GM18511 (cell line): Measurements from ENCODE around the gene BSN.
A peak's percentile ranks its signal among the peaks of the same experiment; 100 is the strongest.
"Not testable (repeated sequence)": the region's sequence is repeated elsewhere in the genome, so short reads cannot be mapped to it uniquely, and the experiment has no call there.

Source experiments
- ATAC-seq: cut with Tn5 transposase; IDR thresholded peaks from one replicate; pipeline ENCODE4 v1.9.1; 2021; ENCODE audit warnings: mild to moderate bottlenecking, moderate library complexity; ENCODE audit not compliant: unreplicated experiment

BSN gene

GRCh38 chr3:49689908-49690624 lies 135.8 kb downstream of the BSN start:
- ATAC-seq, result not testable (repeated sequence)

- not testable (repeated sequence) for ATAC-seq
These were observed 136.6 kb downstream of the BSN start for GRCh38 chr3:49690856-49691255.

DNA sequence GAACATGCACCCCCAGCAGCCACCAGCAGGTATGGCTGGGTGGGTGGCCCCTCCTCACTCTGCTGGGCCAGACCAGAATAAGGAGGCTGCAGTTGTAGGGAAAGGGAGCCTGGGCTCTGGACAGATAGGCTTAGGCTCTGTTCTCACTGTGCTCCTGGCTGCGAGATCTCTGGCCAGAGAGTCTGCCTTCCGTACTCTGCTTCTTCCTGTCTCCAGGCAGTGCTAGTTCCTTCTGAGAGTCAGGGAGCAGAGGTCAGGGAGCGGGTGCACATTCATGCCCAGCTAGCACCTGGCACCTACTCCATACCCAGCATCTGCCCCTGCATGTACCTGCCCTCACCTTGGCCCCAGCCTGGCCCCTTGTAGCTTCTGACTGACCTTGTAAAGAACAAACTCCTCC lies 137.2 kb downstream of the BSN start:
- ATAC-seq, result not testable (repeated sequence)

- ATAC-seq, result not testable (repeated sequence)
These were observed 140.3 kb downstream of the BSN start for GRCh38 chr3:49694409-49695070.

GRCh38 chr3:49695350-49696015 lies 141.2 kb downstream of the BSN start:
- not testable (repeated sequence) for ATAC-seq

GRCh38 chr3:49699281-49699979 lies 145.2 kb downstream of the BSN start:
- ATAC-seq, result no peak

DNA sequence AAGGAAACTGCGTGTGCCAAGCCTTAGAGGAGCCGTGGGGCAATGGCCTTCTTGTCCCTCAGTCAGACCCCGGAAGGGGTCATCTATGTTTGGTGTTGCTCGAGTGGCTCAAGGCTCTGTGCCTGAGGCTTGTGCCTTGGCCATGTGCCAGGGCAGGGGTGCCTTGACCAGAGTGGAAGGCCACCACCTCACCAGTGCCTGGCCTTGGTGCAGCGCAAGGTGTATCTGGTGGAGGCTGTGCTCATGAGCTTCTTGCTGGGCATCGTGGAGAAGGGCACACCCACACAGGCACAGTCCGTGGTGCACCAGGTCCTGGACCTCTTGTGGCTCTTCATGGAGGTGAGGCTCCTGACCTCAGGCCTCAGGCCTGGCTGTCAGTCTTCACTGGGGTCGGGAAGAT lies 145.7 kb downstream of the BSN start:
- ATAC-seq, result no peak

- ATAC-seq, result no peak
These were observed 146.3 kb downstream of the BSN start for GRCh38 chr3:49700453-49701128.

GRCh38 chr3:49701388-49702077 lies 147.3 kb downstream of the BSN start:
- ATAC-seq, result no peak

DNA sequence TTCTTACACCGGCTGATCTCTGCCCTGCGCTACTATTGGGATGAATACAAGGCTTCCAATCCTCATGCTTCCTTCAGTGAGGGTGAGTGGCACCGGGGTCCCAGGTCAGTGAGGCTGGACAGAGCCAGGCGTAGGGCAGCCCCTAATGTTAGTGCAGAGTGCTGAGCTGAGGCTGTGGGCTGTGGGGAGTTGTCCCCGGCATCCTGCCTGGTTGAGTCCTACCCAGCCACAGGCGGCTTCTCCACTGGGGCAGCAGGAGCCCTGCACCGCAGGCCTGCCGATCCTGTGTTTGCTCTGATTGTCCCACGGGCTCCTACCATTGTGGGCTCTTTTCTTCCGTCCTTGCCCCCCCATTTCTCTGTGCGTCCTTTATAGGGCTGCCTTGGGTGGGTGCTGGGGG lies 148.4 kb downstream of the BSN start:
- no peak for ATAC-seq

GRCh38 chr3:49703443-49703927 lies 149.2 kb downstream of the BSN start:
- peak; percentile 71 for ATAC-seq

- no peak for ATAC-seq
These were observed 149.7 kb downstream of the BSN start for GRCh38 chr3:49703956-49704355.

DNA sequence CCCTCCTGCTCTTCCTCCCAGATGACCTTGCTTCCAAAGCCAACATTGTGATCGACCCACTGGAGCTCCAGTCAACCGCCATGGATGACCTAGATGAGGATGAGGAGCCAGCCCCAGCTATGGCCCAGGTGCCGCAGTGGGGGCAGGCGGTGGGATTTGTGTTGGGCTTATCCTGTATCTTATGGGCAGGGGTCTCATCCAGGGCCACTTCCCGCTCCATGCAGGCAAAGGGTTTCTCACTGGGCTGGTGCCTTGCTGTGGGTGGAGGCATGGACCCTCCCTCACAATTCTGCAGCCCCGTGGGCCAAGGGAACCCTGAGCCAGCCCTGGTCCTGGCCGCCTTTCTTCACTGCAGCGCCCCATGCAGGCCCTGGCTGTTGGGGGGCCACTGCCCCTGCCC lies 150.4 kb downstream of the BSN start:
- no peak for ATAC-seq

- no peak for ATAC-seq
These were observed 151.2 kb downstream of the BSN start for GRCh38 chr3:49705390-49705960.

DNA sequence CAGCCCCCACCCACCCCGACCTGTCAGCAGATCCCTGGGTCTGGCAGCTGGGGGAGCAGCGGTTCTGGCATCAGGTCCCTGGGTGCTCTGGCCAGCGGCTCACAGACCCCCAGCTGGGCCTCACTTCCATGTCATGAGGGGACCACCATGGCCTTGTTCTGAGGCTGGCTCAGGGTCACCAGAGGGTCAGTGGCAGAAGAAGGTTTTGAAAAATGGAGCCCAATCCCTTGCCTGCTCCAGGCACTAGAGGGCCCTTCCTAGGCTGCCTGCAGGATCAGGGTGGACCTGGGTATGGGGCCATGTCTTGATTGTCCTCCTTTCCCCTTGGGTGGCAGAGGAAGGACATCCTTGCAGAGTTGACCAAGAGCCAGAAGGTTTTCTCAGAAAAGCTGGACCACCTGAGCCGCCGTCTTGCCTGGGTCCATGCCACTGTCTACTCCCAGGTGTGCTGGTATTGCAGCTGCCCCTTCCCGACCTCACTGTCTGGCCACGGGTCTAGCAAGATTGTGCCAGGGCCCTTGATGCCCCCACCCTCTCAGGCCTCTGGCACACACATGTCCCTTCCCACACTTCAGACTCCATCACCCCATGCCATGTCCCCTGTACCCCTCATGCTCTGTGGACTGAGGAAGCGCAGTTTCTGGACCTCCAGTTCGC lies 152.3 kb downstream of the BSN start:
- ATAC-seq, result no peak

GRCh38 chr3:49707113-49707480 lies 152.8 kb downstream of the BSN start:
- ATAC-seq, result no peak

GRCh38 chr3:49709852-49710251 lies 155.6 kb downstream of the BSN start:
- no peak for ATAC-seq

- no peak for ATAC-seq
These were observed 157.2 kb downstream of the BSN start for GRCh38 chr3:49711489-49711888.

DNA sequence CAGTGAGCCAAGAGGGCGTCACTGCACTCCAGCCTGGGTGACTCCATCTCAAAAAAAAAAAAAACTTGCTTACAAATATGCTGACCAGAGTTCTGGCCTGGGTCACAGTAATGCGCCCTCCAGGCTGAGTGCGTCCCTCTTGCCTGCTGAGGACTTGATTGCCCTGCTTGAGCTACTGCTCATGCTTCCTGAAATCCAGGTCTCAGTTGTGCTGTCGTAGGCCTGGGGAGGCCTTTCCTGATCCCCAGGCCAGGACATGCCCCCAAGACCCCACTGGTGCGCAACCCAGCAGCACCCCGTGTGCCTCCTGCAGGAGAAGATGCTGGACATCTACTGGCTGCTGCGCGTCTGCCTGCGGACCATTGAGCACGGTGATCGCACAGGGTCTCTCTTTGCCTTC lies 157.9 kb downstream of the BSN start:
- ATAC-seq, result no peak
